GM18502 (cell line): ENCODE measurements around the gene CSRP3.
"Not testable (repeated sequence)": the region's sequence is repeated elsewhere in the genome, so short reads cannot be mapped to it uniquely, and the experiment has no call there.

Experiments used
- ATAC-seq: cut with Tn5 transposase; IDR thresholded peaks from one replicate; pipeline ENCODE4 v1.9.1; 2021; ENCODE audit warnings: mild to moderate bottlenecking; ENCODE audit not compliant: unreplicated experiment, poor library complexity

The CSRP3 gene

GRCh38 chr11:19136884-19137283, 64.9 kb downstream of the CSRP3 start:
- not testable (repeated sequence) for ATAC-seq

- no peak for ATAC-seq
These were observed 67.8 kb downstream of the CSRP3 start for GRCh38 chr11:19134004-19134403.
